Upper lobe of left lung (tissue), 4 donors: ENCODE results near the gene ASGR1.

Experiments used
- POLR2A ChIP-seq, 4 donors: fragments of 450-650 bp; IDR thresholded peaks; one replicate each; pipeline ENCODE4 v1.5.1; 2016 to 2017; ENCODE audit warnings: antibody characterized with exemption in 4 of 4, mild to moderate bottlenecking in 2 of 4
- TF ChIP-seq, protein P1 (sequence below), 6 experiments: fragments of 450-650 bp in 4 of 6; fragments of 200-600 bp in 2 of 6; sonication (generic) in 2 of 6; IDR thresholded peaks; one replicate each; pipeline ENCODE4 v1.5.1; 2016 to 2019; ENCODE audit warnings: antibody characterized with exemption in 6 of 6

- TF ChIP-seq POLR2A (IDR thresholded peaks at IDR 0.05): no peak
- TF ChIP-seq, protein P1, sequence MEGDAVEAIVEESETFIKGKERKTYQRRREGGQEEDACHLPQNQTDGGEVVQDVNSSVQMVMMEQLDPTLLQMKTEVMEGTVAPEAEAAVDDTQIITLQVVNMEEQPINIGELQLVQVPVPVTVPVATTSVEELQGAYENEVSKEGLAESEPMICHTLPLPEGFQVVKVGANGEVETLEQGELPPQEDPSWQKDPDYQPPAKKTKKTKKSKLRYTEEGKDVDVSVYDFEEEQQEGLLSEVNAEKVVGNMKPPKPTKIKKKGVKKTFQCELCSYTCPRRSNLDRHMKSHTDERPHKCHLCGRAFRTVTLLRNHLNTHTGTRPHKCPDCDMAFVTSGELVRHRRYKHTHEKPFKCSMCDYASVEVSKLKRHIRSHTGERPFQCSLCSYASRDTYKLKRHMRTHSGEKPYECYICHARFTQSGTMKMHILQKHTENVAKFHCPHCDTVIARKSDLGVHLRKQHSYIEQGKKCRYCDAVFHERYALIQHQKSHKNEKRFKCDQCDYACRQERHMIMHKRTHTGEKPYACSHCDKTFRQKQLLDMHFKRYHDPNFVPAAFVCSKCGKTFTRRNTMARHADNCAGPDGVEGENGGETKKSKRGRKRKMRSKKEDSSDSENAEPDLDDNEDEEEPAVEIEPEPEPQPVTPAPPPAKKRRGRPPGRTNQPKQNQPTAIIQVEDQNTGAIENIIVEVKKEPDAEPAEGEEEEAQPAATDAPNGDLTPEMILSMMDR (IDR thresholded peaks at IDR 0.05): no peak
These were observed 43.2 kb upstream of the ASGR1 start for GRCh38 chr17:7222093-7222971.
